ENCODE results near the gene TIAL1. TPM values are rescaled to one million over a fixed set of nuclear protein-coding genes. Genes with fewer than 3 reads are reported as not detected.

The TIAL1 gene
- total and polyA plus RNA-seq, 2 donors (not counting 1 experiment from before 2014, with no cell fraction given): 38.5 to 116 TPM

GRCh38 chr10:119640384-119640783 is 43.6 kb upstream of the TIAL1 start:
- H3K4me3 ChIP-seq (replicated peaks in 1 of 4; ENCODE audit: control extremely low read depth in 1 of 4, insufficient read depth in 1 of 4, low read depth in 3 of 4, low read length in 4 of 4): no peak overlapping the region
- H3K79me2 ChIP-seq (ENCODE audit: control insufficient read depth, insufficient read depth, low read length): no peaks in the 10 kb centered on the region
- no peaks in the 10 kb centered on the region for H3K36me3 ChIP-seq (ENCODE audit: control insufficient read depth, insufficient read depth, low read length)
- H2AFZ ChIP-seq (ENCODE audit: low read length): no peak overlapping the region
- DNase-seq (ENCODE audit: low read depth in 2 of 2): no peak
- no peak overlapping the region for H3K9ac ChIP-seq (ENCODE audit: insufficient read depth, low read length)
- H3K27me3 ChIP-seq (ENCODE audit: control insufficient read depth, insufficient read depth, low read length): no peaks in the 10 kb centered on the region
- H3K9me3 ChIP-seq (ENCODE audit: control insufficient read depth, insufficient read depth, low read depth, low read length): no peaks in the 10 kb centered on the region
- H4K20me1 ChIP-seq (ENCODE audit: control insufficient read depth, extremely low read depth, insufficient read depth, low read length): no peaks in the 10 kb centered on the region
- H3K4me2 ChIP-seq (ENCODE audit: extremely low read depth, insufficient read depth, low read length): no peak overlapping the region
- H3K27ac ChIP-seq (ENCODE audit: insufficient read depth, low read length): no peak overlapping the region
- TF ChIP-seq CTCF (conservative IDR thresholded peaks at IDR 0.05 in 1 of 2, IDR thresholded peaks at IDR 0.05 in 1 of 2; ENCODE audit: low read depth in 1 of 2, low read length in 2 of 2) (no peak), EZH2 (IDR thresholded peaks at IDR 0.05; ENCODE audit: low read length, missing control alignments) (no peak)
- H3K4me1 ChIP-seq (ENCODE audit: control insufficient read depth, extremely low read depth, insufficient read depth, low read length): no peaks in the 10 kb centered on the region

- TF ChIP-seq EZH2 (IDR thresholded peaks at IDR 0.05; ENCODE audit: low read length, missing control alignments) (no peak), CTCF (conservative IDR thresholded peaks at IDR 0.05 in 1 of 2, IDR thresholded peaks at IDR 0.05 in 1 of 2; ENCODE audit: low read depth in 1 of 2, low read length in 2 of 2) (no peak)
- Histone ChIP-seq H4K20me1 (ENCODE audit: control insufficient read depth, extremely low read depth, insufficient read depth, low read length) (no peaks in the 10 kb centered on the region), H3K36me3 (ENCODE audit: control insufficient read depth, insufficient read depth, low read length) (no peaks in the 10 kb centered on the region), H2AFZ (ENCODE audit: low read length) (no peak overlapping the region), H3K9me3 (ENCODE audit: control insufficient read depth, insufficient read depth, low read depth, low read length) (no peaks in the 10 kb centered on the region), H3K27me3 (ENCODE audit: control insufficient read depth, insufficient read depth, low read length) (no peaks in the 10 kb centered on the region), H3K4me2 (ENCODE audit: extremely low read depth, insufficient read depth, low read length) (no peak overlapping the region), H3K4me3 (replicated peaks in 1 of 4; ENCODE audit: control extremely low read depth in 1 of 4, insufficient read depth in 1 of 4, low read depth in 3 of 4, low read length in 4 of 4) (no peak overlapping the region), H3K79me2 (ENCODE audit: control insufficient read depth, insufficient read depth, low read length) (no peaks in the 10 kb centered on the region), H3K27ac (ENCODE audit: insufficient read depth, low read length) (no peak overlapping the region), H3K4me1 (ENCODE audit: control insufficient read depth, extremely low read depth, insufficient read depth, low read length) (no peaks in the 10 kb centered on the region), H3K9ac (ENCODE audit: insufficient read depth, low read length) (no peak overlapping the region)
- DNase-seq (ENCODE audit: low read depth in 2 of 2): no peak
These were observed 42.2 kb upstream of the TIAL1 start for GRCh38 chr10:119638982-119639381.

- Histone ChIP-seq H3K4me1 (ENCODE audit: control insufficient read depth, extremely low read depth, insufficient read depth, low read length) (no peaks in the 10 kb centered on the region), H3K36me3 (ENCODE audit: control insufficient read depth, insufficient read depth, low read length) (no peaks in the 10 kb centered on the region), H4K20me1 (ENCODE audit: control insufficient read depth, extremely low read depth, insufficient read depth, low read length) (no peaks in the 10 kb centered on the region), H3K27ac (ENCODE audit: insufficient read depth, low read length) (no peak overlapping the region), H3K79me2 (ENCODE audit: control insufficient read depth, insufficient read depth, low read length) (no peaks in the 10 kb centered on the region), H3K4me2 (ENCODE audit: extremely low read depth, insufficient read depth, low read length) (no peak overlapping the region), H2AFZ (ENCODE audit: low read length) (no peak overlapping the region), H3K27me3 (ENCODE audit: control insufficient read depth, insufficient read depth, low read length) (no peaks in the 10 kb centered on the region), H3K4me3 (replicated peaks in 1 of 4; ENCODE audit: control extremely low read depth in 1 of 4, insufficient read depth in 1 of 4, low read depth in 3 of 4, low read length in 4 of 4) (no peak overlapping the region), H3K9me3 (ENCODE audit: control insufficient read depth, insufficient read depth, low read depth, low read length) (no peaks in the 10 kb centered on the region), H3K9ac (ENCODE audit: insufficient read depth, low read length) (no peak overlapping the region)
- TF ChIP-seq CTCF (conservative IDR thresholded peaks at IDR 0.05 in 1 of 2, IDR thresholded peaks at IDR 0.05 in 1 of 2; ENCODE audit: low read depth in 1 of 2, low read length in 2 of 2) (no peak), EZH2 (IDR thresholded peaks at IDR 0.05; ENCODE audit: low read length, missing control alignments) (no peak)
- no peak for DNase-seq (ENCODE audit: low read depth in 2 of 2)
These were observed 40.9 kb upstream of the TIAL1 start for GRCh38 chr10:119637631-119638030.

All from fibroblast of lung (primary cell).